Measurements from ENCODE around the gene ETFDH.

GRCh38 chr4:158669310-158669709 lies 2.8 kb upstream of the ETFDH start:
- TF ChIP-seq CTCF (IDR thresholded peaks at IDR 0.05; ENCODE audit: insufficient read depth, low read length) (no peak), REST (IDR thresholded peaks at IDR 0.05; ENCODE audit: insufficient replicate concordance, low read depth) (no peak)
